GM23338 (cell line): Measurements from ENCODE around the gene CCDC187. TPM values are rescaled to one million over a fixed set of nuclear protein-coding genes. Genes with fewer than 3 reads are reported as not detected.

ENCODE experiments used
- ATAC-seq: fragments of 200-7000 bp; cut with Tn5 transposase; 3 replicates; pipeline ENCODE4 v1.9.1; 2020
- DNase-seq: peaks from one replicate; pipeline ENCODE4 v3.0.0-alpha.2; 2015; ENCODE audit warnings: low spot score
- H2AFZ ChIP-seq: fragments of 200-600 bp; sonication (generic); 2 replicates; pipeline ENCODE4 v1.8.0; 2016; ENCODE audit warnings: antibody characterized with exemption, mild to moderate bottlenecking, moderate library complexity
- H3F3A ChIP-seq: fragments of 200-600 bp; sonication (generic); replicated peaks from 2 replicates; pipeline ENCODE4 v1.8.0; 2017; ENCODE audit warnings: antibody characterized with exemption, mixed run types, low read depth
- H3K27ac ChIP-seq: fragments of 200-600 bp; sonication (generic); 2 replicates; pipeline ENCODE4 v1.6.1; 2016; ENCODE audit warnings: low read depth
- H3K27me3 ChIP-seq: fragments of 200-600 bp; sonication (generic); 2 replicates; pipeline ENCODE4 v1.8.0; 2016; ENCODE audit warnings: mild to moderate bottlenecking, mixed run types, moderate library complexity; ENCODE audit not compliant: insufficient read depth
- H3K36me3 ChIP-seq: fragments of 200-600 bp; sonication (generic); 2 replicates; pipeline ENCODE4 v1.8.0; 2016; ENCODE audit warnings: mild to moderate bottlenecking; ENCODE audit not compliant: insufficient read depth
- H3K4me1 ChIP-seq: fragments of 200-600 bp; sonication (generic); 2 replicates; pipeline ENCODE4 v1.8.0; 2016; ENCODE audit warnings: mild to moderate bottlenecking, moderate library complexity; ENCODE audit not compliant: insufficient read depth
- H3K4me2 ChIP-seq: fragments of 200-600 bp; sonication (generic); 2 replicates; pipeline ENCODE4 v1.7.1; 2017; ENCODE audit warnings: mixed run types
- H3K4me3 ChIP-seq: fragments of 200-600 bp; sonication (generic); 2 replicates; pipeline ENCODE4 v1.6.1; 2016; ENCODE audit warnings: mixed run types
- H3K79me2 ChIP-seq: fragments of 200-600 bp; sonication (generic); replicated peaks from 2 replicates; pipeline ENCODE4 v1.8.0; 2017; ENCODE audit warnings: mild to moderate bottlenecking; ENCODE audit not compliant: insufficient read depth
- H3K9me2 ChIP-seq: fragments of 200-600 bp; sonication (generic); 2 replicates; pipeline ENCODE4 v1.8.0; 2017; ENCODE audit not compliant: insufficient read depth
- H4K20me1 ChIP-seq: fragments of 200-600 bp; sonication (generic); replicated peaks from 2 replicates; pipeline ENCODE4 v1.8.0; 2017; ENCODE audit warnings: mild to moderate bottlenecking; ENCODE audit not compliant: insufficient read depth
- H3K27ac Mint-ChIP-seq: 2 replicates; pipeline ENCODE4 v1.8.0; 2020; ENCODE audit warnings: inconsistent platforms, mild to moderate bottlenecking, moderate library complexity, mixed read lengths
- H3K27me3 Mint-ChIP-seq: 3 replicates; pipeline ENCODE4 v1.8.0; 2022; ENCODE audit warnings: low read depth, mild to moderate bottlenecking, moderate library complexity, mixed read lengths, inconsistent platforms; ENCODE audit not compliant: insufficient read depth, poor library complexity
- H3K36me3 Mint-ChIP-seq: 3 replicates; pipeline ENCODE4 v1.8.0; 2021; ENCODE audit warnings: low read depth, mild to moderate bottlenecking, inconsistent platforms, moderate library complexity, mixed read lengths
- H3K4me1 Mint-ChIP-seq: 3 replicates; pipeline ENCODE4 v1.8.0; 2020; ENCODE audit warnings: mild to moderate bottlenecking, inconsistent platforms, mixed read lengths
- H3K4me3 Mint-ChIP-seq: 3 replicates; pipeline ENCODE4 v1.8.0; 2021; ENCODE audit warnings: moderate library complexity, mild to moderate bottlenecking, inconsistent platforms, mixed read lengths
- H3K9me3 Mint-ChIP-seq: 3 replicates; pipeline ENCODE4 v1.8.0; 2020; ENCODE audit warnings: moderate library complexity, mild to moderate bottlenecking, inconsistent platforms, mixed read lengths
- CREB1 ChIP-seq: fragments of 250-450 bp; sonication (Bioruptor Pico); IDR thresholded peaks from 2 replicates; pipeline ENCODE4 v1.5.0; 2020; ENCODE audit warnings: low read depth, mild to moderate bottlenecking, moderate library complexity
- ETS1 ChIP-seq: IDR thresholded peaks from 2 replicates; pipeline ENCODE4 v1.6.1; 2016; ENCODE audit warnings: antibody characterized with exemption
- EZH2 ChIP-seq: fragments of 200-600 bp; sonication (generic); IDR thresholded peaks from one replicate; pipeline ENCODE4 v1.8.0; 2017; ENCODE audit warnings: antibody characterized with exemption, mild to moderate bottlenecking, low read depth; ENCODE audit not compliant: unreplicated experiment
- EZH2phosphoT487 ChIP-seq: fragments of 200-600 bp; sonication (generic); IDR thresholded peaks from one replicate; pipeline ENCODE4 v1.8.1; 2018; ENCODE audit warnings: antibody characterized with exemption; ENCODE audit not compliant: unreplicated experiment
- JUNB ChIP-seq: IDR thresholded peaks from one replicate; pipeline ENCODE4 v1.6.1; 2016; ENCODE audit warnings: antibody characterized with exemption; ENCODE audit not compliant: unreplicated experiment
- STAT1 ChIP-seq: IDR thresholded peaks from one replicate; pipeline ENCODE4 v1.6.1; 2016; ENCODE audit warnings: antibody characterized with exemption; ENCODE audit not compliant: unreplicated experiment
- ZNF114 ChIP-seq: fragments of 250-450 bp; sonication (Bioruptor Pico); IDR thresholded peaks from 2 replicates; pipeline ENCODE4 v1.5.0; 2020; ENCODE audit warnings: mild to moderate bottlenecking, moderate library complexity
- ZNF331 ChIP-seq: fragments of 250-450 bp; sonication (Bioruptor Pico); IDR thresholded peaks from 2 replicates; pipeline ENCODE4 v1.5.0; 2020; ENCODE audit warnings: low read depth, mild to moderate bottlenecking, moderate library complexity
- polyA plus RNA-seq: library from polyadenylated mRNA; unstranded; fragments of >200 nt; fragmentation: Nextera tagmentation; extraction: Ambion mirVana; gene quantifications from 2 replicates; pipeline ENCODE4 v1.2.1, GENCODE V29; 2016
- total RNA-seq: library from RNA; depleted of rRNA; stranded (reverse); fragments of >200 nt; shearing (Covaris generic); gene quantifications from 2 replicates; pipeline ENCODE4 v1.2.3, GENCODE V29; 2014
- TF ChIP-seq, protein P1 (sequence below): IDR thresholded peaks from one replicate; pipeline ENCODE4 v1.6.1; 2018; ENCODE audit warnings: antibody characterized with exemption; ENCODE audit not compliant: unreplicated experiment
- TF ChIP-seq, protein P2 (sequence below), 2 experiments: fragments of 200-600 bp in 1 of 2; sonication (generic) in 1 of 2; conservative IDR thresholded peaks; 2 replicates each; pipeline versions ENCODE4 v1.5.1 to v1.6.1; 2016 to 2017; ENCODE audit warnings: antibody characterized with exemption in 2 of 2, low read depth in 2 of 2, mild to moderate bottlenecking in 2 of 2, moderate library complexity in 1 of 2

The CCDC187 gene
- total and polyA plus RNA-seq, 2 experiments from 2014 or later: 0.14 TPM; not detected in 1

DNA sequence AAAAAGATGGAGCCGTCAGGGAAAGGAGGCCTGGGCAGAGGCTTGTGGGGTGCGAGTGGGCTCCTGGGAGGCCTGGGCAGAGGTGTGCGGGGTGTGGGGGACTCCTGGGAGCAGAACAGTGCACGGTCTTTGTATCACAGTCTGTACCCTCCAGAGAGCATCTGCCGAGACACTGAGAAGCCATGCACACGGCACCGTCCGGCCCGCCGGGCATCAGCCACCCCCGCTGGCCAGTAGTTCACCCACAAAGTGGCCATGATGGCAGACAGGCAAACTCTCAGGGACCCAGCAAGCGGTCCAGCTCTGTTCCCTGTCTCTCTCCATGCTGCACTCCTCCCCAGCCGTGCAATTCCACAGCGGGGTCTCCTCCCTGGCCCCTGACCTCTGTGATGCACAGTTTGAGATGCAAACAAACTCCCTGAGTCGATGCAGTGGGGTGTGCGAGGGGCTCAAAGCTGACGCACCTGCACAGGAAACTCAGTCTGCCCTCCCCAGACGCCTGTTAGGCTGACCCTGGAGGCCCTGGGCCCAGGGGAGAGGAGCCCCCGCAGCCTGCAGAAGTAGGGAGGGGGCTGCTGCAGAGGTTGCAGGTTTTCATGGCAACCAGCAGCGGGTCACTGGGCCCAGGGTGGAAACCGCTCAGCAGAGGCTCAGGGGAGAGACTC is 14.3 kb upstream of the CCDC187 start:
- DNase-seq (no peak), ATAC-seq (no peak)
- Histone ChIP-seq H3K36me3 (no peaks in the 10 kb centered on the region), H3K4me2 (no peak overlapping the region), H4K20me1 (no peaks in the 10 kb centered on the region), H3F3A (no peaks in the 10 kb centered on the region), H3K27ac (no peak overlapping the region), H3K9me2 (no peaks in the 10 kb centered on the region), H2AFZ (no peak overlapping the region), H3K4me3 (no peak overlapping the region), H3K4me1 (no peaks in the 10 kb centered on the region), H3K79me2 (no peaks in the 10 kb centered on the region), H3K27me3 (no peaks in the 10 kb centered on the region)
- H3K4me1 Mint-ChIP-seq: no peaks in the 10 kb centered on the region
- H3K27ac Mint-ChIP-seq: no peak overlapping the region
- no peaks in the 10 kb centered on the region; the same call in 2 of the 3 replicates for H3K36me3 Mint-ChIP-seq
- H3K4me3 Mint-ChIP-seq: no peak overlapping the region
- no peak for TF ChIP-seq CREB1
- TF ChIP-seq STAT1: no peak
- TF ChIP-seq, protein P1, sequence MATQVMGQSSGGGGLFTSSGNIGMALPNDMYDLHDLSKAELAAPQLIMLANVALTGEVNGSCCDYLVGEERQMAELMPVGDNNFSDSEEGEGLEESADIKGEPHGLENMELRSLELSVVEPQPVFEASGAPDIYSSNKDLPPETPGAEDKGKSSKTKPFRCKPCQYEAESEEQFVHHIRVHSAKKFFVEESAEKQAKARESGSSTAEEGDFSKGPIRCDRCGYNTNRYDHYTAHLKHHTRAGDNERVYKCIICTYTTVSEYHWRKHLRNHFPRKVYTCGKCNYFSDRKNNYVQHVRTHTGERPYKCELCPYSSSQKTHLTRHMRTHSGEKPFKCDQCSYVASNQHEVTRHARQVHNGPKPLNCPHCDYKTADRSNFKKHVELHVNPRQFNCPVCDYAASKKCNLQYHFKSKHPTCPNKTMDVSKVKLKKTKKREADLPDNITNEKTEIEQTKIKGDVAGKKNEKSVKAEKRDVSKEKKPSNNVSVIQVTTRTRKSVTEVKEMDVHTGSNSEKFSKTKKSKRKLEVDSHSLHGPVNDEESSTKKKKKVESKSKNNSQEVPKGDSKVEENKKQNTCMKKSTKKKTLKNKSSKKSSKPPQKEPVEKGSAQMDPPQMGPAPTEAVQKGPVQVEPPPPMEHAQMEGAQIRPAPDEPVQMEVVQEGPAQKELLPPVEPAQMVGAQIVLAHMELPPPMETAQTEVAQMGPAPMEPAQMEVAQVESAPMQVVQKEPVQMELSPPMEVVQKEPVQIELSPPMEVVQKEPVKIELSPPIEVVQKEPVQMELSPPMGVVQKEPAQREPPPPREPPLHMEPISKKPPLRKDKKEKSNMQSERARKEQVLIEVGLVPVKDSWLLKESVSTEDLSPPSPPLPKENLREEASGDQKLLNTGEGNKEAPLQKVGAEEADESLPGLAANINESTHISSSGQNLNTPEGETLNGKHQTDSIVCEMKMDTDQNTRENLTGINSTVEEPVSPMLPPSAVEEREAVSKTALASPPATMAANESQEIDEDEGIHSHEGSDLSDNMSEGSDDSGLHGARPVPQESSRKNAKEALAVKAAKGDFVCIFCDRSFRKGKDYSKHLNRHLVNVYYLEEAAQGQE: no peak
- TF ChIP-seq ETS1: no peak
- no peak for TF ChIP-seq JUNB
- TF ChIP-seq ZNF114 (CRISPR knock-in tag): no peak
- no peak for TF ChIP-seq EZH2
- no peak for TF ChIP-seq ZNF331 (CRISPR knock-in tag)
- TF ChIP-seq, protein P2, sequence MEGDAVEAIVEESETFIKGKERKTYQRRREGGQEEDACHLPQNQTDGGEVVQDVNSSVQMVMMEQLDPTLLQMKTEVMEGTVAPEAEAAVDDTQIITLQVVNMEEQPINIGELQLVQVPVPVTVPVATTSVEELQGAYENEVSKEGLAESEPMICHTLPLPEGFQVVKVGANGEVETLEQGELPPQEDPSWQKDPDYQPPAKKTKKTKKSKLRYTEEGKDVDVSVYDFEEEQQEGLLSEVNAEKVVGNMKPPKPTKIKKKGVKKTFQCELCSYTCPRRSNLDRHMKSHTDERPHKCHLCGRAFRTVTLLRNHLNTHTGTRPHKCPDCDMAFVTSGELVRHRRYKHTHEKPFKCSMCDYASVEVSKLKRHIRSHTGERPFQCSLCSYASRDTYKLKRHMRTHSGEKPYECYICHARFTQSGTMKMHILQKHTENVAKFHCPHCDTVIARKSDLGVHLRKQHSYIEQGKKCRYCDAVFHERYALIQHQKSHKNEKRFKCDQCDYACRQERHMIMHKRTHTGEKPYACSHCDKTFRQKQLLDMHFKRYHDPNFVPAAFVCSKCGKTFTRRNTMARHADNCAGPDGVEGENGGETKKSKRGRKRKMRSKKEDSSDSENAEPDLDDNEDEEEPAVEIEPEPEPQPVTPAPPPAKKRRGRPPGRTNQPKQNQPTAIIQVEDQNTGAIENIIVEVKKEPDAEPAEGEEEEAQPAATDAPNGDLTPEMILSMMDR (conservative IDR thresholded peaks at IDR 0.05; ENCODE audit: low read depth in 2 of 2): no peak
- TF ChIP-seq EZH2phosphoT487: no peak
- peaks cover 13% of the 10 kb centered on the region for H3K27me3 Mint-ChIP-seq
- peaks cover 17% of the 10 kb centered on the region for H3K9me3 Mint-ChIP-seq
